Right forelimb (tissue), 1 donor: ENCODE results near the gene SYNJ1.

ENCODE experiments used
- DNase-seq: peaks from one replicate; pipeline ENCODE4 v3.0.0-alpha.2; 2018

SYNJ1 gene

DNA sequence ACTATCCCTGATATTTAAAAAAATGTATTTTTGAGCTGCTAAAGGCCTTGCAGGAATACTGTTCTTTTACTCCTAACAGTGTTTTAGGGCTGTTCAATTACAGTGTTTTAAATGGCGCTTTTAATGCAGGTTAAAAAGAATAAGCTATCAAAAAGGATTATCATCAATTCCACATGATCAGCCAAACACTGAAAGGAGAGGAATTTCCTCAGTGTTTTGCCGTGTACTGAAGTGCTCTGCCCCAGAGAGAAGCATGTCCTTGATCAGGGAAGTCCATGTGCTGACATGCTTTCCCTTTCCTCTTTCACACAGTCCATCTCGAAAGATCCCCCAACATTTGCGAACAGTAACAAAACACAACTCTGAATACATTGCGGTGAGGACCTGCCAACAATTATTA lies 119.0 kb downstream of the SYNJ1 start:
- no peak for DNase-seq

DNA sequence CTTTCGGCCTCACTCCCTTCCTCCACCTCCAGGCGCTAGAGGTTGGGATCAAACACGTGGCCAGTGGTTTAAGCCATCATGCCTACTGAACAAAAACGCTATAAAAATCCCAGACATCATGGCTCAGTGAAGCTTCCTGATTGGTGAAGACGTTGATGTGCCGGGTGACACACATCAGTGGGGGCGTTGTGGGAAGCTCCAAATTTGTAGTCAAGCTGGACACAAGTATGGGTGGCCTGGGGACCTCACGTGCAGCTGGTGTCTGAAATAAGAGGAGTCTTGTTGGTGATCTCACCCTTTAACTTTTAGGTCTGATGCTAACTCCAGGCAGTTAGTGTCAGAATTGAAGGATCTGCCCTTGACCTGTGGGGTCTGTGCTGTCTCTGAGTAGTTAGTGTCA lies 122.3 kb downstream of the SYNJ1 start:
- no peak for DNase-seq

DNA sequence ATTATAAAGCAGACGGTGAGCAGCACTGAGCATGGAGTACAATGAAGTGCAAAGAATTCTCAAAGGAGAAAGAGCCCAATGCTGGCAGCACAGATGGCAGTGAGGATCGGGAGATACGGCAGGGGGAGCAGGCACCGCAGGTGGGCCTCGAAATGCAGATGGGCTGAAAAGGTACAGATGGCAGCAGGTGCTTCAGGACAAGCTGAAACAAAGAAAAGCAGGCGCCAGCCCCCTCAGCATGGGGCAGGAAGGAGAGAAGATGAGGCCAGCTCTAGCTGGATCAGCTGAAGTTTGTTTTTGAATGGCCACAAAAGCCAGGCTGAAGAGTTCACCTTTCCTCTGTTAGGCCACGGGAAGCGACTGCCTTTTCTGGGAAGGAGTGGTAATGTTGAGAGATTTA lies 123.3 kb downstream of the SYNJ1 start:
- DNase-seq: no peak

DNA sequence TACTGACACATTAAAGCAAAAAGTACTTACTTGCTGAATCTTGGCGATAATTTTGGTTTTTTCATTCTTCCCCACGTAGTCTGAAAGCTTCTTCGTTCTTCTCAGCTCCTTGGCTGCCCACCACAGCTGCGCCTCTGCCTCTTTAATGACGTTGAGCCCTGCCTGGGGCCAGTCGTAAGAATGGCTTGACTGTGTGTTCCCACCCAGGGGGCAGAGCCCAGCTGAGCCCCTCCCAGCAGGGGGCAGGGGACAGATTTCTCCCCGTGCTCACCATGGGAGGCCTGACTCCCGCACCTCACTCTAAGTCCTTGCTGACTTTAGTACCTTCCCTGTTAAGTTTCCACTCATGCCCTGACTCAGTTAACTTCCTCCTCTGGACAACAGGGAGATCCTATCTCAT lies 124.7 kb downstream of the SYNJ1 start:
- DNase-seq: no peak

DNA sequence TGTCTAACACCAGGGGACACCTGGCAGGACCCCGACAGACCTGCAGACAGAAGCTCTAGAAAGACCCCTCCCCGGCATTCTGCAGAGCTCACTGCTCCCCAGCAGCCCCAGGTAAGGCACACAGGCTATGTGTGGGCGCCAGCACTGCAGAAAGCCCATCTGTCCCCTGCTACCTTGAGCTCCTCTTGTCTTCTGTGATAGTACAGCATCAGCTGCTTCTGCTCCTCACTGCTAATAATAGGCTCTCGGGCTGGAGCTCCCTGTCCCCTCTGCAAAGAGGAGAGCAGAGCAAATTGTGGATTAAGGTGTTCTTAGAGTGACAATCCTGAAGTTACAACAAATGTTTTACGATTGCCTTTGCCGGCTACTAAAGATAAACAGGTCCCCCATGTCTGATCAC lies 125.7 kb downstream of the SYNJ1 start:
- DNase-seq: no peak

DNA sequence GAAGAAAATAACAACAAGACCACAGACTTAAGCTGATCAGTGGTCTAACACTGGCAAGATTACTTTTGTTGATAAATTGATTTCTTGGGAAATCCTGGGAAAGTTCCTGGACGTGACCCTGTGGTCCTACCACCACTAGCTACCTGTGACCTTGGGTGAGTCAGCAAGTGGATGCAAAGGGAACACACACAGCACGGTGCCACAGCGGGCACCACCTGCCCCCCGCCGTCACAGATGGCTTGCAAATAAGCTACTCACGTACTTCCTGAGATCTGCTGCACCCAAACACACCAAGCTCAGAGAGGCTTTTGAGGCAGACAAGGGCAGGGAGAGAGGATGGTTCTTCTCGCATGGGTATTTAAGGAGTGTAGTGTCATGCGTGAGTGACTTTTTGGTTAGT lies 128.3 kb downstream of the SYNJ1 start:
- no peak for DNase-seq

DNA sequence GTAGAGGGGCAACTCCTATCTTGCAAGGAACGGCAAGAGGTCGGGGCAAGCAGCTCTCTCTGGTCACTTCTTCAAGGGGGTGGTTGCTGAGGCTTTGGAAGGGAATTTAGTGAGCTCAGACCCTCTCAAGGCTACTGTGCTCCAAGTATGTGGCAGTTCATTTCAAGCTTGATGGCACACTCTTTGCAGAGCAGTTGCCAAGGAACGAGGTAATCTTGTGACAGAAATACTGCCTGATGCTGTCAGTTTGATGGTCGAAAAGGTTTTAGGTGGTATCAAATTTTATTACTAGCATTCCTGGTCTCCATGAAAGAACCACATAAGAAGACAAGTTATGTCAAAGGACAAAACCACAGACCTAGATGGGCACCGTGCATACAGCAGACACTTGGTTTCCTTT lies 128.7 kb downstream of the SYNJ1 start:
- no peak for DNase-seq

DNA sequence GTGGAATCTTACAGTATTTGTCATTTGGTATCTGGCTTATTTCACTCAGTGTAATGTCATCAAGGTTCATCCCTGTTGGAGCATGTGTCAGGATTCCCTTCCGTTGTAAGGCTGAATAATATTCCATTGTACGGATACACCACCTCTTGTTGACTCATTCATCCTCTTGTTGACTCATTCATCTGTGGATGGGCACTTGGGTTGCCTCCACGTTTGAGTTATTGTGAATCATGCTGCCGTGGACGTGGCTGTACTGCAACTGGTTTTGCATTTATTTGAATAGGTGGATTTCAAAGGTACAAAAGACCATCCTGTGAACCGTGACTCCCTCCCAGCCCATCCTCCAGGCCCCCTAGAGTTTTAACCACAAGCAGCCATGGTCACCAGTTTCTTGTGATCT lies 130.6 kb downstream of the SYNJ1 start:
- DNase-seq: no peak

DNA sequence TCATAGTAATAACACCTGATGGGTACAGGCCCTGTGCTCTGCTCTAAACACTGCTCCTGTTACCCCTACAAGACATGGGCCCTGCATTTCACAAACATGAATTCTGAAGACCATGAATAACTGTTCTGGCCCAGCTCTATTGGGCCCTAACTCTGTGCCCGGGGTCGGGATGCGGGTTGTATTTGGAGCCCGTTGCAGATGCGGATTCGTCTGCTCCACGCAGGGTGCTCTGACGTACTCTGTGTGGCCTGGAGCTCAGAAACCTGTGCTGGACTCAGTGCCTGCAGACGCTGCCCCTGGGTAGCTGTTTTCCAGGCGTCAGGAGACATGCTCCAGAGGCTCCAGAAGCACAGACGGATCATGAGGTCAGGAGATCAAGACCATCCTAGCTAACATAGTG lies 132.4 kb downstream of the SYNJ1 start:
- no peak for DNase-seq

DNA sequence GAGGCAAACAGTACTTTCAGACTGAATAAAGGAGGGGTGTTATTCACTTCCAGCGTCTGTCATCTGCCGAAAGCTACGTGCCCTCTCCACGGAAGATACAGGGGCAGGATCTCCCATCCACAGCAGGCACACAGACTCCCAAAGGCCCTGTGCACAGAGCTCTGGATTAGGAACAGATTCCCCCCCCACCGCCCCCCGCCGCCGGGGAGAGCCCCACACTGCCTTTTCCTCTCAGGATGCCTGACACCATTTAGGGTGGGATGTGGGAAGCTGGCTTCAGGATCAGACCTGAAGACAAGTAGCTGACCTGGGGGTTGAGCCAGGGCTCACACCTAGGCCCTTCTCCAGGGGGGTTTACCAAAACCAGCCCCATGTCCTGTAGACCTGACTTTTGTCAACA lies 134.1 kb downstream of the SYNJ1 start:
- DNase-seq: no peak

DNA sequence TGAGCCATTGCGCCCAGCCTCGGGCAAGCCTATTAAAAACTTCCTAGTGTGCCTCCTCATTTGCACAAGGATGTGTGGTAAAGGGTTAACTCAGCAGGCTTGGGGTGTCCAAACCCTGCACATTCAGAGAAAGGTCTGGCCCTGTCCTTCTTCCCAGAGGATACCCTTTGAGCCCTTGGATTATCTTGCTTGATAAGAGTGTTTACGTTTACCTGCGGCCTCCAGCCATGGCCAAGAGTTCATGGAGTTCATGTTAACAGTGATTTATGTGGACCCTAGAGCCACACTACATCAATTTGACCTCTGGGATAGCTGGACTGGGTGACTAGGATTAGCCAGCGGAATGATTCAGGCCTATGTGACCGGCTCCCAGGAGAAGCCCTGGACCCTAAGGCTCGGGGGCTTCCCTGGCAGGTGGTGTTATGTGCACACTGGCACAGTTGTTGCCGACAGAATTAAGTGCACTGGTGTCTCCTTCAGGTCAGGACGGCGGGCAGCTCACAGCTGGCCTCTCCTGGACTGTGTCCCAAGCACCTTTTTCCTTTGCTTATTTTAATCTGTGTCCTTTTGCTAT lies 134.8 kb downstream of the SYNJ1 start:
- DNase-seq: no peak

DNA sequence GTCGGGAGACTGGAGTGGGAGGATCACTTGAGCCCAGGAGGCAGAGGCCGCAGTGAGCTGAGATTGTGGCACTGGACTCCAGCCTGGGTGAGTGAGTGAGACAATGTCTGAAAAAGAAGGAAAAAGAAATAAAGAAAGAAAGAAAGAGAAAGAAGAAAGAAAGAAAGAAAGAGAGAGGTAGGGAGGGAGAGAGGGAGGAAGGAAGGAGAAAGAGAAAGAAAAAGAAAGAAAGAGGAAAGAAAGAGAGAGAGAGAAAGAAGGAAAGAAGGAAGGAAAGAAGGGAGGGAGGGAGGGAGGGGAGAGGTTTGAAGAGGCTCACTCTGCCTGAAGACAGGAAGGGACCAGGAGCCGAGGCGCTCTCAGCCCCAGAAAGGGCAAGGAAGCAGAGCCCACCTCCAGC lies 137.7 kb downstream of the SYNJ1 start:
- DNase-seq: no peak

DNA sequence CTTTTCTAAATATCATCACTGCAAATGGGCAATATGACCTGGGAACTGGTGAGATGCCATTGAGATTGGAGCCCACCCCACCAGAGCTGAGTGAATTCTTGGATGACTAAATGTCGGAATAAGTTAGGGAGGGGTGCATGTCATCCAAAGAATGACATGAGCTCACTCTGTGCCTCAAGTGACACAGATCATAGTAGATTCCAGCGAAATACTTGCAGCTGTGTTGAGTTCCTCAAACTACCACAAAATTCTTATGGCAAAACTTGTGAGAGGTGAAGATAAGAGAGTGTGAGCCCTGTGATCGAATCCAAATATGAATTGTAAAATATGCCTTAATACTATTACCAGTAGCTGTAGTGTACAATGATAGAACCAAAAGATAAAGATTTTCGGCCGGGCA lies 140.2 kb downstream of the SYNJ1 start:
- no peak for DNase-seq

DNA sequence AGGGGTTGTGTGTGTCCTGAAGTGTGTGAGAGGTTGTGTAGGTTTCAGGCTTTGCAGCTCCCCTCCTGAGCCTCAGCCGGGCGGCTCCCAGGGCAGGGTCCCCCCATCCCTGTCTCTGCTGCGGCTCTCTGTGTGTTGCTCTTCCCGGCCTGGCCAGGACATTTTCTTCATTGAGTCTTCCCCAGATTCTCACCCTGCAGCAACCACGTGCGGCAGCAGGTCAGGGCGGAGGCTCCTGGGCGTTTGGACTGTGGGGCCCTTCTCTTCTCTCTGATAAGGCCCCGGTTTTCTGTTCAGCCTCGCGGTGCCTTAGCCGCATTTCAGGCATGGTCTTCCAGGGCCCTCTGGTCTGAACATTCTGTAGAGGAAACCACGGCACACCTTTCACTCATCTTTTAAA lies 140.7 kb downstream of the SYNJ1 start:
- no peak for DNase-seq

DNA sequence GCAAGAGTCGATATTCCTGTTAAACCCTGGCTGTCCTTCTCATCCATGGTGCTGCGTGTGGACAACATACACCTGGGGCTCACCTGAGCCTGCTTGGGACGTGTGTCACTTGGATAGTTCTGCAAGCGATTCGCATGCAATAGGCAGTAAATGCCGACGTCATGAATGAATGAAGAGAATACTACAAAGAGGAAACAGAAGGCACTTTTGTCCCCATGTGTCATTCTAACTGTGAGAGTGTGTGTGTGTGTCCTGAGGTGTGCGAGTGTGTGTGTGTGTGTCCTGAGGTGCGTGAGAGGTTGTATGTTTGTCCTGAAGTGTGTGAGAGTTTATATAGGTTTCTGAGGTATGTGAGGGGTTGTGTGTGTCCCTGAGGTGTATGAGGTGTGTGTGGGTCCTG lies 141.8 kb downstream of the SYNJ1 start:
- DNase-seq: no peak

DNA sequence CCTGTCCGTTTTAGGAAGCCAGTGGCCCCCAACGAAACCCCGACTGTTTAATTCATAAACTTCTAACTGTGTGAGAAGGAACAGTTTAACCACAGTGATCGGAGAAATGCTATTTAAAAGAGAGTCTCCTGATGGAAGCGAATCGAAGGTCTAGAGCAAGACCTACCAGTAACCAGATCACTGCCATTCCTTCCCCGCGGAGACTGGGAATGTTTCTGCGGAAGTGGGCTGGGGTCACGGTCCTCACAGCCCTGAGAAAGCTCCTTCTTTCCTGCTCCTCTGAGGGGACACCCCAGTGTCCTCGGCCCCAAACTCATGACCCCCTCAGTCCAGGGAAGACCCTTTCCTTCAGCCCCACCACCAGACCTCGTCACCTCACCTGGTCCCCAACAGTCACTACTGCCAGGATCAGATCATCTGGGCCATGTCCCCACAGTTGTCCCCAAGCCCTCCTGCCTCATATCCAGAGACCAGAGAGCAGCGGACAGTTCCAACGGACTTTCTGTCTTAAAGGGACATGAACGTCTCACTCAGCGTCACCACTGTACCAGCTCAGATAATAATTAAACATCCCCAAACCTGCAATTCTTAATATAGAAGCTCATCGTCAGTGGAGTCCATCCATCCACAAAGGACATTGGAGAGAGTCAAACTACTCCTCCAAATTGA lies 142.6 kb downstream of the SYNJ1 start, which contains the start of gene TCP10L:
TSS of gene TCP10L (minus strand) at position 482 of the 669 bp plus-strand sequence. CDS start 1,219 bp downstream, outside the sequence.
- DNase-seq: no peak

DNA sequence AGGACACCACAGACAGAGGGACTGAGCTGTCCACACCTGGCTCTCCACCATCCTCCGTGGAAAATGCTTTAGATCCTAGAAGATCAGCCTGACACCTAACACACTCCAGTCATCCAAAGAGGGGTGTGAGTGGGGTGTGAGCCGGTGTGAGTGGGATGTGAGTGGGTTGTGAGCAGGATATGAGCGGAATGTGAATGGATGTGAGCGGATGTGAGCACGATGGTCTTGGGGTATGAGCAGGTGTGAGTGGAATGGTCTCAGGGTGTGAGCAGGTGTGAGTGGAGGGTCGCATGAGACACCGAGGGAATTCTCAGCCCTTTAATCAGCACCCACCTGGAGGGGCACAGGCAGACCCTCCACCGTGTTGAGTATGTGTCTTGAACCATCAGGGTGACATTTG lies 143.3 kb downstream of the SYNJ1 start:
- no peak for DNase-seq

DNA sequence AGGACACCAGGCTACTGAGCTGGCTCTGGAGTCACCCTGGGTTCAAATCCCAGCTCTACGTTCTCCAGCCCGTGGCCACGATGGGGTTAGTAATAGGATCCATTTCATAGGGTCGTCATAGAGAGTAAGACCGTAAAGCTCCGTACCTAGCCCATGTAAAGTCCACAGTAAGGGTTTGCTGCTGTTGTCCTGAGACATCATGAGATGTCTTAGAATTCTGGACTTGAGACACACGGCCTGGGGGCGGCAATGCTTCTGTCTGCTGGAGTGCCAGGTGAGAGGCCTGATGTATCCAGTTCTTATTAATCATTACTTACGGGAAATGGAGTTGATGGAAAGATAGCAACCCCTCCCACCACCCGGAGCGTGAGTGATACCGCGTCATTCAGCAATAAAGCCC lies 146.1 kb downstream of the SYNJ1 start:
- no peak for DNase-seq

DNA sequence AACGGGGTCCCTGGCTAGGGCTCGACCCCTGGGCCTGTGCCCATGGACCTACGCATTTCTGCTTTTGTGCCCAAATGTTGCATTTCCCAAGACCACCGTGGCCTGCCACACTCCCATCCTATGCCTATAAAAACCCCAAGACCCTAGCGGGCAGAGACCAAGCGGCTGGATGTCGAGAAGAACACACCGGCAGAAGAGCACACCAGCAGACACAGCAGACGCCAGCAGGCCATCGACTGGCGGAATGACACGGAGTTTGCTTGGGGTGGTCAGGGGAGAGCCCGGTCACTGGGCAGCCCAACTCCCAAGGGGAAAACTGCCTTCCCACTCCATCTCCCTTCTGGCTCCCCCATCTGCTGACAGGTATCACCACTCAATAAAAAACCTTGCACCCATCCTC lies 146.9 kb downstream of the SYNJ1 start:
- no peak for DNase-seq
